ENCODE measurements around the gene SOD1. TPM values are rescaled to one million over a fixed set of nuclear protein-coding genes. Genes with fewer than 3 reads are reported as not detected.

The SOD1 gene
- total and polyA plus RNA-seq, 2 donors (not counting 3 experiments of a cell fraction or from before 2014, with no cell fraction given) = 198 to 268 TPM

GRCh38 chr21:31713115-31713514, 53.6 kb downstream of the SOD1 start:
- Histone ChIP-seq H3K9ac (replicated peaks; ENCODE audit: extremely low read depth, insufficient read depth, low read length) (no peak overlapping the region), H3K4me3 (replicated peaks in 1 of 3; ENCODE audit: insufficient read depth in 1 of 3, low read depth in 1 of 3, low read length in 3 of 3) (no peak overlapping the region), H2AFZ (ENCODE audit: low read depth, low read length) (no peak overlapping the region), H3K27ac (ENCODE audit: insufficient read depth, low read depth, low read length) (no peak overlapping the region), H3K9me1 (replicated peaks; ENCODE audit: control insufficient read depth, extremely low read depth, insufficient read depth, low read length) (no peaks in the 10 kb centered on the region), H3K27me3 (ENCODE audit: control insufficient read depth in 2 of 2, insufficient read depth in 2 of 2, low read length in 2 of 2) (no peaks in the 10 kb centered on the region), H3K4me1 (ENCODE audit: control insufficient read depth, extremely low read depth, insufficient read depth, low read length) (peaks cover 4% of the 10 kb centered on the region), H3K9me3 (replicated peaks; ENCODE audit: control insufficient read depth, insufficient read depth, low read length) (no peaks in the 10 kb centered on the region), H3K4me2 (ENCODE audit: insufficient read depth, low read length) (no peak overlapping the region), H4K20me1 (replicated peaks; ENCODE audit: control insufficient read depth, extremely low read depth, insufficient read depth, low read length) (peaks cover 15% of the 10 kb centered on the region), H3K36me3 (ENCODE audit: control insufficient read depth in 2 of 2, extremely low read depth in 1 of 2, insufficient read depth in 2 of 2, low read length in 2 of 2) (no peaks in the 10 kb centered on the region), H3K79me2 (ENCODE audit: control insufficient read depth, insufficient read depth, low read length) (peaks cover 96% of the 10 kb centered on the region)
- dilution Hi-C loops (cut with MboI; ENCODE audit: extremely low pct_ligation_motif_present, low sequenced_read_pairs) = no loop called here
- ChIA-PET CTCF (no interaction called here), POLR2A (no interaction called here)
- TF ChIP-seq POLR2A (IDR thresholded peaks at IDR 0.05; ENCODE audit: low read depth, low read length) = no peak
- intact Hi-C loops (cut with micrococcal nuclease) = no loop called here
- DNase-seq (ENCODE audit: low read depth, low spot score) (no peak), FAIRE-seq (no peak)
- no TSS peak for BruUV-seq (replicated peaks)

GRCh38 chr21:31713973-31714740, 54.7 kb downstream of the SOD1 start:
- Histone ChIP-seq H3K9ac (replicated peaks; ENCODE audit: extremely low read depth, insufficient read depth, low read length) (no peak overlapping the region), H3K9me1 (replicated peaks; ENCODE audit: control insufficient read depth, extremely low read depth, insufficient read depth, low read length) (no peaks in the 10 kb centered on the region), H3K79me2 (ENCODE audit: control insufficient read depth, insufficient read depth, low read length) (peaks cover 96% of the 10 kb centered on the region), H4K20me1 (replicated peaks; ENCODE audit: control insufficient read depth, extremely low read depth, insufficient read depth, low read length) (peaks cover 20% of the 10 kb centered on the region), H3K4me1 (ENCODE audit: control insufficient read depth, extremely low read depth, insufficient read depth, low read length) (peaks cover 4% of the 10 kb centered on the region), H3K27ac (ENCODE audit: insufficient read depth, low read depth, low read length) (no peak overlapping the region), H3K4me3 (replicated peaks in 1 of 3; ENCODE audit: insufficient read depth in 1 of 3, low read depth in 1 of 3, low read length in 3 of 3) (no peak overlapping the region), H3K9me3 (replicated peaks; ENCODE audit: control insufficient read depth, insufficient read depth, low read length) (no peaks in the 10 kb centered on the region), H2AFZ (ENCODE audit: low read depth, low read length) (no peak overlapping the region), H3K27me3 (ENCODE audit: control insufficient read depth in 2 of 2, insufficient read depth in 2 of 2, low read length in 2 of 2) (no peaks in the 10 kb centered on the region), H3K36me3 (ENCODE audit: control insufficient read depth in 2 of 2, extremely low read depth in 1 of 2, insufficient read depth in 2 of 2, low read length in 2 of 2) (no peaks in the 10 kb centered on the region), H3K4me2 (ENCODE audit: insufficient read depth, low read length) (no peak overlapping the region)
- POLR2A ChIA-PET = no interaction called here
- DNase-seq (ENCODE audit: low read depth, low spot score) = no peak
- no peak for FAIRE-seq
- no peak for TF ChIP-seq CTCF (IDR thresholded peaks at IDR 0.05; ENCODE audit: extremely low read depth in 1 of 2, insufficient read depth in 1 of 2, low read depth in 1 of 2, low read length in 2 of 2)
- TF ChIP-seq FOS (IDR thresholded peaks at IDR 0.05; ENCODE audit: borderline replicate concordance, insufficient read depth, low read length) = no peak
- TF ChIP-seq POLR2A (IDR thresholded peaks at IDR 0.05; ENCODE audit: low read depth, low read length) = no peak
- TF ChIP-seq POLR2AphosphoS5 (IDR thresholded peaks at IDR 0.05; ENCODE audit: insufficient read depth, low read depth, low read length) = no peak
- no peak for TF ChIP-seq EZH2 (IDR thresholded peaks at IDR 0.05; ENCODE audit: borderline replicate concordance, low read depth, low read length, severe bottlenecking)
- no peak for TF ChIP-seq MYC (IDR thresholded peaks at IDR 0.05; ENCODE audit: low read depth, low read length)
- TF ChIP-seq JUN (IDR thresholded peaks at IDR 0.05; ENCODE audit: borderline replicate concordance, insufficient read depth, insufficient read length, low read depth) = no peak
- no peak for TF ChIP-seq MAX (IDR thresholded peaks at IDR 0.05; ENCODE audit: insufficient read depth, insufficient read length)
- no peak for TF ChIP-seq GATA2 (IDR thresholded peaks at IDR 0.05; ENCODE audit: insufficient read depth, insufficient read length, low read depth, low read length)
- intact Hi-C loops (cut with micrococcal nuclease) (no loop called here), dilution Hi-C loops (cut with MboI; ENCODE audit: extremely low pct_ligation_motif_present, low sequenced_read_pairs) (no loop called here)
- CTCF ChIA-PET = interaction anchor here (1.0 kb wide), 1 partner anchor 17 kb away, joined by 3 read pairs; no protein-coding TSS in a partner anchor
- no TSS peak for BruUV-seq (replicated peaks)

Data from endothelial cell of umbilical vein (primary cell).